A172 (cell line): ENCODE data around the gene HGD. TPM values are rescaled to one million over a fixed set of nuclear protein-coding genes. Genes with fewer than 3 reads are reported as not detected.
"Not testable (repeated sequence)": the region's sequence is repeated elsewhere in the genome, so short reads cannot be mapped to it uniquely, and the experiment has no call there.

Source experiments
- DNase-seq: peaks from one replicate; pipeline ENCODE4 v3.0.0-alpha.2; 2015; ENCODE audit warnings: low spot score
- total RNA-seq: library from RNA; depleted of rRNA; stranded (reverse); fragments of >200 nt; shearing (Covaris generic); gene quantifications from 2 replicates; pipeline ENCODE4 v1.2.3, GENCODE V29; 2014

HGD gene
- total RNA-seq, 1 experiment from 2014 or later: not detected

DNA sequence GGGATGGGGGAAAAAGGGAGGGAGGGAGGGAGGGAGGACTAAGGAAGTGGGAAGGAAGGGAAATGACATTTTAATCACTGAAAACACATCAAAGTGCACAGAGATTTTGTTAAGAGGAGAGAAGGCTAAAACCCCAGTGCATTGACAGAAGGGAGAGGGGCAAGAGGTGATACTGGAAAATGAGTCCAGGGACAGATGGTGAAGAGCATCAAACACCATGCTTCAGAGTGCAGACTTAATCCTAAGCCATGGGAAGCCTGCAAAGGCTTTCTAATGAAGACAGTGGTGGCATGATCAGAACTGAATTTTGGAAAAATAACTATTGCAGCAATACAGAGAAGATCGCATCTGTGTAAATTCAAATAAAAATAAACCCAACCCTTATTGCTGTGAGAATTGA, 41.8 kb downstream of the HGD start:
- no peak for DNase-seq

- not testable (repeated sequence) for DNase-seq
These were observed 43.2 kb downstream of the HGD start for GRCh38 chr3:120638820-120639219.

GRCh38 chr3:120637851-120638559, 44.0 kb downstream of the HGD start:
- DNase-seq: no peak

GRCh38 chr3:120636795-120637401, 45.1 kb downstream of the HGD start:
- no peak for DNase-seq

DNA sequence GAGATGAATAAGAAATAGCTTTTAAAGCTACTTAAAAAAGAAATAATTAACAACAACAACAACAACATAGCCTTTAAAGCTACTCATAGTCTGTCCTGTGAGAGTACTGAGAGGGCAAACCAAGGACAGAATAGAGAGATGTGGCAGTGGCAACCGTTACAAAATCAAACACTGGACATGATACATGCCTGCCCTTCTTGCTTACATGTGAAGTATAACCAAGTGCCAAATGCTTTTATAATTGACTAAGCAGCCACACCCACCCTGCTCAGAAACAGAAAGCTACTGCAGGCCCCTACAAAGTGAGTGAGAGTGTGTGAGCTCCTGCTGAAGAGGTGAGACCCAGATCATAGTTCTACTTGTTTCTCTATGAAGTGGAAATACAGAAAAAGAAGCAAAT, 47.5 kb downstream of the HGD start:
- no peak for DNase-seq

- DNase-seq: peak; percentile 18
These were observed 56.9 kb downstream of the HGD start for GRCh38 chr3:120625159-120625586.

DNA sequence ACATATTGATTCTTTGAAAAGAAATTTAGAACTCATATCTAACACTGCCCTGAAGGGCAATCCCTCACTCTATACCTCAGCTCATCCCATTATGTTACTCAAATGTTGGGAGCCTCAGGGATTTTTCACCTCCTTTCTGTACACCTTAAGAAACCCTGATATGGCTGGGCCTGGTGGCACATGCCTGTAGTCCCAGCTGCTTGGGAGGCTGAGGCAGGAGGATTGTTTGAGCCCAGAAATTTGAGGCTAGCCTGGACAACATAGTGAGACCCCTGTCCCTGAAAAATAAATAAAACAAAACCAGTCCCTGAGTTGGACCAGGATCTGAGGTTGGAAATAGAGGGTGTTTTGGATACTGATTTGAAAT, 58.3 kb downstream of the HGD start:
- no peak for DNase-seq

DNA sequence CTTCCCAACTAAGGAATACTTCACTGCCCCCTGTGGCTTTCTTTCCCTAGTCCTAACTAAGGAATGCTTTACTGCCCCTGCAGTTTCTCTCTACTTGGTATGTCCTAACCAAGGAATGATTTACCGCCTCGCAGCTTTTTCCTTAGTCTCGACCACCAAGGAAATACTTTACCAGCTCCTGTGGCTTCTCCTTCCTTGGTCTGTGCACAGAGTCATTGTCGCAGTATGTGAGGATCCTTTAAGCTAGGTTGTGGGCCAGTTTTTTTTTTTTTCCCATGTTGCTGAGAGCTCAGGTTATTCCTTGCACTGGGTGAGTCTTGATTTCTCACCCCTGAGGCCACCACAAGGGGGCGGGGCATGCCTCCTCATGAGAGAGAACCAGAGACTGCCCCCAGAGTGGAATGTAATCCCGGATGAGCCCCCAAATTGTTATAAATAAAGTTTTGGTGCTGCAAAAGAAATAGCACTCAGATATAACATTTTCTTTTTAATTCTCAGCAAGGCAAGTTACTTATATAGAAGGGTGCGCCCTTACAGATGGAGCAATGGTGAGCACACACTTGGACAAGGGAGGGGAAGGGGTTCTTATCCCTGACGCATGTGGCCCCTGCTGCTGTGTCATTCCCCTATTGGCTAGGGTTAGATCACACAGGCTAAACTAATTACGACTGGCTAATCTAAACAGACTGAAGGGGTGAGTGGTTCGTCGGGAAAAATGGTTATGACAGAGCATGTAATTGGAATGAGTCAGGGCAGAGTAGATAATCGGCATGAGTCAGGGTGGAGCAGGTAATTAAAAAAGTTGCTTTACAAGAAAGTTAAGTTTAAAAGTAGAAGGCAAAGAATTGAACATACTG, 58.9 kb downstream of the HGD start:
- DNase-seq: peak; percentile 98

GRCh38 chr3:120622457-120622856, 59.6 kb downstream of the HGD start:
- DNase-seq: no peak

- DNase-seq: peak; percentile 14
These were observed 65.3 kb downstream of the HGD start for GRCh38 chr3:120616745-120617144.

DNA sequence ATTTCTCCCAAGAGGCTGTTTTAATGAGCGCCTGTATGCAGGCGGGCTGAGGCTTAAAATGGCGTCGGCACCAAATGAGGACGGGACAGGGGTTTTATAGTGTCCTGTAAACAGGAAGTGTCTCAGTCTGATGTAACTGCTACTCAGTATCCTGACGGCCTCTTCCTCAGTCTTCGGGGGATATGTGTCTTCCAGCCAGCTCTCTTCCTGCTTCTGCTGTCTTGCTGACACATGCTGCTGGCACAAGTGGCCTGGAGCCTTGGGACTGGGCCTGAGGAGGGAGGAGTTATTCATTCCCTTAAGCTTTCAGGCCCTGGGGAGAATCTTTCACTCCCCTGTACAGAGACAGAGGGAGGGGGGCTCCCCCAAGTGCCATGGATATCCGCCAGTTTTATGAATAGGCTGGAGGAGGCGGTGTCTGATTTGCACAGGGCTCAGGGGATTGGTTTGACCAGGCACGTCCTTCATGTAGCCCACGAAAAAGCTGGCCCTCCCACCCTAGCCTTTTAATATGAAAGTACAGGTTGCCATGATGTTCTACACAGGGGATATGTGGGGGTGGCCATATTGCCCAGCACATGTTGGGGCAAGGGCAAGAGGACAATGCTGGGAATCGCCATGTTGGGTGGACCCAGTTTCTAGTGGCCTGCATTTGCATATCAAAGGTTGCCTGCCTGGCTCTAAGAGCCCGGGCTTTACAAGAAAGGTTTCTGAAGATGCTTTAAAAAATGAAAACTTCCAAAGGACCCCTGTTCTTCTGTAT, 66.0 kb downstream of the HGD start:
- peak; percentile 97 for DNase-seq

DNA sequence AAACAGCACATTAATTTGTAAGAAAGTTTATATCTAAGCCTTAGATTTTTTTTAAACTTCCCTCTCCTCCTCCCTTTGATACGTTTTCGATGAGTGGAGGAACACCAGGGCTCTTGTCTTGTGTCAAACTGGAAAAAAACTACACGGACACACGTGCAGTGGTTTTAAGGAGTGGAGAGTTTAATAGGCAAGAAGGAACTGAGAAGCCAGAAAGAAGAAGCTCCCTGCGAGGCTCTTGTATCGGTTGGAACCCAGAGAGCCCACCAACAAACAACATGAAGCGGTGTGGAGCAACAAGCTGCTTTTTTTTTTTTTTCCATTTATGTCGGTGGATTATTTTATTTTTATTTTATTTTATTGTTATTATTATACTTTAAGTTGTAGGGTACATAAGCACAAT, 67.3 kb downstream of the HGD start:
- DNase-seq: no peak

DNA sequence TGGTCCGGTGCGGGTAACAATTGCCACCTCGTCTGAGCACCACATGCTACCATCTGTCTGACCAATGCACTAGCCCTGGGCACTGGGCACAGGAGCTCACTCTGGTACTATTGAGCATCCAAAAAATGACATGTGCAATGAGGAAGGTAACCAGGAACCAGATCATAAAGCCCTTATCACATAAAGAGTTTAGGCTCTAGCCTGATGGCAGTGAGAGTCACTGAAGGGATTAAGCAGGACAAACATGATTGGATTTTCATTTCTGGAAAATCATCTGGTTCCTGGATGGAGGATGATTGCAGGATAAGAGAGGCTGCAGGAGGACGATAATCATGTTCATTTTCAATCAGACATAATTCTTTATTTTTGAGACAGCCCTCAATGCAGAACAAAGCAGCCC, 73.5 kb downstream of the HGD start:
- no peak for DNase-seq

GRCh38 chr3:120604784-120605183, 77.3 kb downstream of the HGD start:
- DNase-seq: no peak

DNA sequence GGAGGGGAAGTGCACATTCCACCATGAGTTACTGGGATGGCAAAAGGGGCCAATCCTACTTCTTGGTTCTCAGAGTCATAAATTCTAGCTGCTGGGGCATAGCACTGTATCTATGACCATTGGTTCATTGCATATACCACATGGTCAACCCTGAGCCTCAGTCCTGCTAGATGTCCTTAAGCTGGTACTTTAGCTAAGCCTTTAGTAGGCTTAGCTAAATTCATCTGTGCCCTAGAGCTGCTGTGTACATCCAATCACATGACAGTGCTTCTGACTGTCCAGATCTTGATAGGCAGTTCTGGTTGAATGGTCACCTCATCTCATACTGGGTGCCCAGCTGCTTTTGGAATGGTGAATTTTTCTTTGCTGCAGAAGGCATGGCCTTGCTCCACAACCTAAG, 77.7 kb downstream of the HGD start:
- DNase-seq: no peak

DNA sequence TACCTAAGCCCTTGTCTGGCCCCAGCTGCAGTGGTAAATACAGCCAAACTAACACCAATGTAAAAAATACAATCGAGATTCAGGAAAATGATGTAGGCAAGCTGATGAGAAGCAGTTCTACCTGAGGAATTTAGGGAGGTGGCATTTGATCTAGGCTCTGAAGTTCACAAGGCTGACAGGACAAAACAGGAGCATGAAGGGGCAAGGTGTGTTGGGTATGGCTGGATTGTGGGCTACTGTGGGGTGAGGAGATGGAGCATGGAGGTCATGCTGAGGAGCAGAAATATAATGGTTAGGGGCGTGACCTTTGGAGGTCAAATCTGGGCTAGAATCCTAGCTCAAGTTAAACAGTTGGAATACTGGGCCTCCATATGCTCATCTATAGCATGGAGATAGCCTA, 79.4 kb downstream of the HGD start:
- no peak for DNase-seq

- DNase-seq: no peak
These were observed 80.5 kb downstream of the HGD start for GRCh38 chr3:120601554-120601953.

DNA sequence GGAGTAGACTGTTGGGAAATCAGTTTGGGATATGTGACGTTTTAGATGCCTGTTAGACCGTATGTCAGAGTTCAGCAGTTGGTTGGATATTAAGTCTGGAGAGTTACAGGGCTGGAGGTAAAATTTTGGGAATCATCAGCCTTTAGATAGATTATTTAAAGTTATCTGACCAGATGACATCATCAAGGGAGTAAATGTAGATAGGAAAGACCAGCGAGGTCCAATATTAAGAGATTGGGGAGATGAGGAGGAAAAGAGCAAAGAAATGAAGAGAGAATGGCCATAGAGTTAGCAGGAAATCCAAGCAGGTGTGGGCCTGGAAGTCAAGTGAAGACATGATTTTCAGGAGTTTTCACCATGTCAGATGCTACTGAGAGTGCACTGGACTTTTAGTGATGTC, 82.8 kb downstream of the HGD start:
- no peak for DNase-seq

GRCh38 chr3:120597445-120598049, 84.5 kb downstream of the HGD start:
- DNase-seq: no peak

DNA sequence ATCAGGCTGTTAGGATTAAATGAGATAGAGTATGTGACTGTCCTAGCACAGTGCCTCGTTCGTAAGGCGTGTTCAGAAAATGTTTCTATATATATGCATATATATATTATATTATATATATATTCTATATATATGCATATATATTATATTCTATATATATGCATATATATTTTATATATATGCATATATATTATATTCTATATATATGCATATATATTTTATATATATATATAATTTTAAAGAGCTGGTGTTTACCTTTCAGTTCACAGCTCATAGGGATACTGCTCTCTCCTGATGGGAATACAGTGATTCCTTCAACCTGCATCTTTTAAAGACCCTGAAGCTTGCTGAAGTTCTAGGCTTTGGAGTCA, 85.2 kb downstream of the HGD start:
- no peak for DNase-seq

DNA sequence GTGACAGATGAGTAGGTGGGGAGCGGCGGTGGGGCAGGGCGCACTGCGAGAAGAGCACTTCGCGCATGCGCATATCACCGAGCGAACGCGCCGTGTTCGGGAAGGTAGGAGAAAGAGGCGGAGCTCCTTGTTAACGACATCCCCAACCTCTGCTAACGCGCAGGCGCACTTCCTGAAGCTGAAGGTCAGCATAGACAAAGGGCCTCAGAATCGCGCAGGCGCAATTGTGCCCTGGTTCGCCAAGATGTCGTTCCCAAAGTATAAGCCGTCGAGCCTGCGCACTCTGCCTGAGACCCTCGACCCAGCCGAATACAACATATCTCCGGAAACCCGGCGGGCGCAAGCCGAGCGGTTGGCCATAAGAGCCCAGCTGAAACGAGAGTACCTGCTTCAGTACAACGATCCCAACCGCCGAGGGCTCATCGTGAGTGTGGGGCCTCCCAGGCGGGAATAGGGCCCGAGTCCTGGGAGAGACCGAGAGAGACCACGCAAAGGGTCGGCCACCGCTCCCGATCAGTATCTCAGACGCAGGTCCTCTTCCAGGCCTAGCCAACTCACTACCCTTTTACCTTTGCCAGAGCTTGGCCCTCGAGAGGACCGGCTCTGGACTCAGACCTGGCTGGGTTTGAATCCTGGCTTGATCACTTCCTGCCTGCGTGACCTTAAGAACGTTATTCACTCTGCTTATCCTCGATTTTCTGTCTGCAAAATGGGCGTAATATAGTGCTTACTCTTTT, 85.8 kb downstream of the HGD start, which contains the start of gene NDUFB4:
NDUFB4 (plus strand) TSS at position 221 of the 737 bp plus-strand sequence; CDS start at position 245, 24 bp downstream.
- DNase-seq: peak; percentile 100
